ENCODE data around the gene PTPRN2.

Gene PTPRN2

GRCh38 chr7:158008267-158008666, 579.4 kb downstream of the PTPRN2 start:
- TF ChIP-seq ZFX (IDR thresholded peaks at IDR 0.05; ENCODE audit: borderline replicate concordance): no peak
- no peak for TF ChIP-seq CTCF (IDR thresholded peaks at IDR 0.05)
- no peak overlapping the region for H3K27ac ChIP-seq

DNA sequence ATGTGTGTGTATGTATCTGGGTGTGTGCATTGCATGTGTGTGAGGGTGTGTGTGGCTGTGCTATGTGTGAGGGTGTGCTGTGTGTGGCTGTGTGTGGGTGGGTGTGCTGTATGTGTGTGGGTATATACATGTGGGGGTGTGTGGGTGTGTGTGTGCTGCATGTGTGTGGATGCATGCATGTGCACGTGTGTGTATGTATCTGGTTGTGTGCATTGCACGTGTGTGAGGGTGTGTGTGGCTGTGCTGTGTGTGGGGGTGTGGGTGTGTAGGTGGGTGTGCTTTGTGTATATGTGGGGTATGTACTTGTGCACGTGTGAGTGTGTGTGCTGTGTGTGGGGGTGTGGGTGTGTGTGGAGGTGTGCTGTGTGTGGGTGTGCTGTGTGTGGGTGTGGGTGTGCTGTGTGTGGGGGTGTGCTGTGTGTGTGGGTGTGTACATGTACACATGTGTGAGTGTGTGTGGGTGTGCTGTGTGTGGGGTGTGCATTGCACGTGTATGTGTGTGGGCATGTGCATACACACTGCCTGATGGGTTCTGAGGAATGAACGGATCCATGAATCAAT, 579.8 kb downstream of the PTPRN2 start:
- no peak for TF ChIP-seq CTCF (IDR thresholded peaks at IDR 0.05)
- no peak for TF ChIP-seq ZFX (IDR thresholded peaks at IDR 0.05; ENCODE audit: borderline replicate concordance)
- no peak overlapping the region for H3K27ac ChIP-seq

GRCh38 chr7:158006841-158007696, 580.6 kb downstream of the PTPRN2 start:
- TF ChIP-seq CTCF (IDR thresholded peaks at IDR 0.05) (no peak), ZFX (IDR thresholded peaks at IDR 0.05; ENCODE audit: borderline replicate concordance) (no peak)
- no peak overlapping the region for H3K27ac ChIP-seq

GRCh38 chr7:158005531-158005930, 582.1 kb downstream of the PTPRN2 start:
- TF ChIP-seq ZFX (IDR thresholded peaks at IDR 0.05; ENCODE audit: borderline replicate concordance) (no peak), CTCF (IDR thresholded peaks at IDR 0.05) (no peak)
- H3K27ac ChIP-seq: no peak overlapping the region

- no peak overlapping the region for H3K27ac ChIP-seq
- TF ChIP-seq ZFX (IDR thresholded peaks at IDR 0.05; ENCODE audit: borderline replicate concordance) (no peak), CTCF (IDR thresholded peaks at IDR 0.05) (no peak)
These were observed 583.5 kb downstream of the PTPRN2 start for GRCh38 chr7:158004123-158004490.

DNA sequence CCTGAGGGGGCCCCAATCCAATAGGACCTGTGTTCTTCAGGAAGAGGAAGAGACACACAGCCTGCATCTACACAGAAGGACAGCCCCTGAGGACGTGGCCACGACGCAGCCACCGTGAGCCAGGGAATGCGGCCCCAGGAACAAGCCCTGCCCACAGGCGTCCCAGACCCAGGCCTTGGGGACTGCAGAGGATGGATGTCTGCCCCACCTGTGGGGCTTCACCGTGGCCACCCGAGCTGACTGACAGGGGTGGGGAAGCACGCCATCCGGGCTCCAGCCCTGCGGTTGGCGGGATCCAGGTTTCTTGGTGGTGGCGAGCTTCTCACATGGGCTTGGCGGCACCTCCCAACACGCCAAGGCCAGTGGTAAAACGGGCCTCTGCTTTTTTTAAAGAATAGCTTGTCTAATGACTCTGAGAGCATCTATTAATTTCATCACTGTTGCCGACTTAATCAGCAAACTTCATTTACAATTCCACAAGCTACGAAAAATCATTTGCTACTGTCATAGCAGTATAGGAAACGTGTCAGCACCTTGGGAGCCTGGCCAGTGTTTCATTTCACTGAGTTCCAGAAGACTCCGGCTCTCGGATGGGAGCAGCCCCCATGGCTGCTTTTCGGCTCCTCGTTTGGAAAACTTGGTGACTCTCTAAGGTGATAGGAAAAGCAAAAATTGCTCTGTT, 584.0 kb downstream of the PTPRN2 start:
- no peak for TF ChIP-seq ZFX (IDR thresholded peaks at IDR 0.05; ENCODE audit: borderline replicate concordance)
- no peak for TF ChIP-seq CTCF (IDR thresholded peaks at IDR 0.05)
- H3K27ac ChIP-seq: no peak overlapping the region
